HL-60 (cell line): ENCODE data around the gene MMP23B.

ENCODE experiments used
- DNase-seq, 2 experiments: peaks; one replicate each; pipeline ENCODE4 v3.0.0-alpha.2; 2010 to 2020; ENCODE audit warnings: low read depth in 1 of 2, low spot score in 1 of 2
- H3K27ac ChIP-seq: fragments of 250-450 bp; sonication (Bioruptor Pico); replicated peaks from 2 replicates; pipeline ENCODE4 v1.5.1; 2020; ENCODE audit warnings: mild to moderate bottlenecking, moderate library complexity
- H3K27me3 ChIP-seq: fragments of 250-450 bp; sonication (Bioruptor Pico); 2 replicates; pipeline ENCODE4 v1.5.1; 2021; ENCODE audit warnings: mild to moderate bottlenecking, moderate library complexity; ENCODE audit not compliant: insufficient read depth, poor library complexity, severe bottlenecking
- H3K4me3 ChIP-seq: replicated peaks from 2 replicates; pipeline ENCODE4 v1.5.1; 2011; ENCODE audit warnings: mild to moderate bottlenecking, control low read depth, low read length; ENCODE audit not compliant: insufficient read depth
- GABPA ChIP-seq: IDR thresholded peaks from 2 replicates; pipeline ENCODE4 v1.6.1; 2012; ENCODE audit warnings: low read depth
- POLR2AphosphoS5 ChIP-seq: IDR thresholded peaks from 2 replicates; pipeline ENCODE4 v1.6.1; 2012; ENCODE audit warnings: low read depth
- SPI1 ChIP-seq: IDR thresholded peaks from 2 replicates; pipeline ENCODE4 v1.6.1; 2012; ENCODE audit warnings: low read depth, mild to moderate bottlenecking, borderline replicate concordance
- TF ChIP-seq, protein P1 (sequence below): IDR thresholded peaks from 2 replicates; pipeline ENCODE4 v1.6.1; 2012; ENCODE audit warnings: low read depth; ENCODE audit not compliant: insufficient replicate concordance
- TF ChIP-seq, protein P2 (sequence below): IDR thresholded peaks from one replicate; pipeline ENCODE4 v1.5.1; 2011; ENCODE audit warnings: low read length, control low read depth, inconsistent platforms; ENCODE audit not compliant: insufficient read depth

The MMP23B gene

DNA sequence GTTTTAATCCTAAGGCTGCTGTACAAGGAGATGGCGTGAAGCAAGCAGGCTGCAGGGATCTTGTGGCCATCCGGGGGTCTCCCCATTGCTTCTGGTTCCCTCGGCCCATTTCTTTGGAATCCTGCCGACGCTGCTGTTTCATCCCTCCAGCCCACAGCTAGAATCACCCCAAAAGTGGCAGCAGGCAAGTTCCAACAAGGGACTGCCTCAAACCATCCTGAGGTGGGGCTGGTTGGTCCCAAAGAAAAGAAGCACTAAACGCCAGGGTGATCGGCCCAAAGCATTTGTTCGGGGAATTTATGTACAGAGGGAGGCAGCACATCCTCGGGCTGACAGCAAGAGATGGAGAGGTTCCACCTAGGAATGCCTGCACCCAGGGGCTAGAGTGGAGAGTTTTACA, 21.2 kb upstream of the MMP23B start:
- DNase-seq, result no peak
- Histone ChIP-seq H3K4me3 (no peak overlapping the region), H3K27ac (no peak overlapping the region), H3K27me3 (no peaks in the 10 kb centered on the region)
- TF ChIP-seq, protein P1, sequence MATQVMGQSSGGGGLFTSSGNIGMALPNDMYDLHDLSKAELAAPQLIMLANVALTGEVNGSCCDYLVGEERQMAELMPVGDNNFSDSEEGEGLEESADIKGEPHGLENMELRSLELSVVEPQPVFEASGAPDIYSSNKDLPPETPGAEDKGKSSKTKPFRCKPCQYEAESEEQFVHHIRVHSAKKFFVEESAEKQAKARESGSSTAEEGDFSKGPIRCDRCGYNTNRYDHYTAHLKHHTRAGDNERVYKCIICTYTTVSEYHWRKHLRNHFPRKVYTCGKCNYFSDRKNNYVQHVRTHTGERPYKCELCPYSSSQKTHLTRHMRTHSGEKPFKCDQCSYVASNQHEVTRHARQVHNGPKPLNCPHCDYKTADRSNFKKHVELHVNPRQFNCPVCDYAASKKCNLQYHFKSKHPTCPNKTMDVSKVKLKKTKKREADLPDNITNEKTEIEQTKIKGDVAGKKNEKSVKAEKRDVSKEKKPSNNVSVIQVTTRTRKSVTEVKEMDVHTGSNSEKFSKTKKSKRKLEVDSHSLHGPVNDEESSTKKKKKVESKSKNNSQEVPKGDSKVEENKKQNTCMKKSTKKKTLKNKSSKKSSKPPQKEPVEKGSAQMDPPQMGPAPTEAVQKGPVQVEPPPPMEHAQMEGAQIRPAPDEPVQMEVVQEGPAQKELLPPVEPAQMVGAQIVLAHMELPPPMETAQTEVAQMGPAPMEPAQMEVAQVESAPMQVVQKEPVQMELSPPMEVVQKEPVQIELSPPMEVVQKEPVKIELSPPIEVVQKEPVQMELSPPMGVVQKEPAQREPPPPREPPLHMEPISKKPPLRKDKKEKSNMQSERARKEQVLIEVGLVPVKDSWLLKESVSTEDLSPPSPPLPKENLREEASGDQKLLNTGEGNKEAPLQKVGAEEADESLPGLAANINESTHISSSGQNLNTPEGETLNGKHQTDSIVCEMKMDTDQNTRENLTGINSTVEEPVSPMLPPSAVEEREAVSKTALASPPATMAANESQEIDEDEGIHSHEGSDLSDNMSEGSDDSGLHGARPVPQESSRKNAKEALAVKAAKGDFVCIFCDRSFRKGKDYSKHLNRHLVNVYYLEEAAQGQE, result no peak
- TF ChIP-seq GABPA, result no peak
- no peak for TF ChIP-seq POLR2AphosphoS5
- TF ChIP-seq, protein P2, sequence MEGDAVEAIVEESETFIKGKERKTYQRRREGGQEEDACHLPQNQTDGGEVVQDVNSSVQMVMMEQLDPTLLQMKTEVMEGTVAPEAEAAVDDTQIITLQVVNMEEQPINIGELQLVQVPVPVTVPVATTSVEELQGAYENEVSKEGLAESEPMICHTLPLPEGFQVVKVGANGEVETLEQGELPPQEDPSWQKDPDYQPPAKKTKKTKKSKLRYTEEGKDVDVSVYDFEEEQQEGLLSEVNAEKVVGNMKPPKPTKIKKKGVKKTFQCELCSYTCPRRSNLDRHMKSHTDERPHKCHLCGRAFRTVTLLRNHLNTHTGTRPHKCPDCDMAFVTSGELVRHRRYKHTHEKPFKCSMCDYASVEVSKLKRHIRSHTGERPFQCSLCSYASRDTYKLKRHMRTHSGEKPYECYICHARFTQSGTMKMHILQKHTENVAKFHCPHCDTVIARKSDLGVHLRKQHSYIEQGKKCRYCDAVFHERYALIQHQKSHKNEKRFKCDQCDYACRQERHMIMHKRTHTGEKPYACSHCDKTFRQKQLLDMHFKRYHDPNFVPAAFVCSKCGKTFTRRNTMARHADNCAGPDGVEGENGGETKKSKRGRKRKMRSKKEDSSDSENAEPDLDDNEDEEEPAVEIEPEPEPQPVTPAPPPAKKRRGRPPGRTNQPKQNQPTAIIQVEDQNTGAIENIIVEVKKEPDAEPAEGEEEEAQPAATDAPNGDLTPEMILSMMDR, result no peak
- TF ChIP-seq SPI1, result no peak

DNA sequence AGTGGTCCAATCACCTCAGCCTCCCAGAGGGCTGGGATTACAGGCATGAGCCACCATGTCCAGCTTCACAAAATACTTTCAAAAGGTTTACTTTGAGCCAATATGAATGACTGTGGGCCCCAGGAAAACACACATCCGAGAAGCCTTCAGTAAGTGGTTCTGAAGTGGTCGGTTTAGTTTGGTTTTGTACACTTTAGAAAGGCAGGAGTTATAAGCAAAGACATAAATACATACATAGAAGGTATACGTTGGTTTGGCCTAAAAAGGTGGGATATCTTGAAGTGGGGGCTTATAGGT, 19.9 kb upstream of the MMP23B start:
- no peak for TF ChIP-seq SPI1
- TF ChIP-seq, protein P2, result no peak
- TF ChIP-seq POLR2AphosphoS5, result no peak
- no peak for TF ChIP-seq GABPA
- TF ChIP-seq, protein P1, result no peak
- Histone ChIP-seq H3K4me3 (no peak overlapping the region), H3K27me3 (no peaks in the 10 kb centered on the region), H3K27ac (no peak overlapping the region)
- no peak for DNase-seq

DNA sequence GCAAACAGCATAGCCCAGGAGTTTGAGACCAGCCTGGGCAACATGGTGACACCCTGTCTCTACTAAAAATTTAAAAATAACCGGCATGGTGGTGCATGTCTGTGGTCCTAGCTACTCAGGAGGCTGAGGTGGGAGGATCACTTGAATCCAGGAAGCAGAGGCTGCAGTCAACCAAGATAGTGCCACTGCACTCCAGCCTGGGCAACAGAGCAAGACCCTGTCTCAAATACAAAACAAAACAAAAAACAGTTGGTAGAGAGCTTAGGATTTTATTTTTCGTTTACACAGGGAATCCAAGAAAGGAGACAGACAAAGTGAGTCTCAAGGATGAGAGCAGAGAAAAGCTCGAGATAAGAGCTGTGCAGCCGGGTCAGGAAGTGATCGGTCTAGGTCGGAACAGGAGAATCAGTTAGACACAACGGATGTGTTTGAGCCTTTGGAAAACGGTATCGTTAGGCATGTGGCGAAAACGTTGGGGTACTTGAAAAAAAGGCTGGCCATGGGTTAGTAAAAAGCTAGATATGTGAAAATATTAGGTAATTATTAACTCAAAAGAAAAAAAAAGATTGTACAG, 18.4 kb upstream of the MMP23B start:
- DNase-seq, result no peak
- Histone ChIP-seq H3K4me3 (peak overlapping the region; percentile 68), H3K27me3 (no peaks in the 10 kb centered on the region), H3K27ac (peak overlapping the region; percentile 95)
- TF ChIP-seq POLR2AphosphoS5, result no peak
- TF ChIP-seq, protein P1, result no peak
